Measurements from ENCODE around the gene PIGS. TPM values are rescaled to one million over a fixed set of nuclear protein-coding genes. Genes with fewer than 3 reads are reported as not detected.

The PIGS gene
- total RNA-seq, 1 experiment from 2014 or later, result 45.8 TPM

- Histone ChIP-seq H3K4me2 (ENCODE audit: low read length) (no peak overlapping the region), H3K27me3 (ENCODE audit: insufficient read depth, low read length) (no peaks in the 10 kb centered on the region), H3K27ac (ENCODE audit: low read depth, low read length) (no peak overlapping the region), H3K9me3 (ENCODE audit: control insufficient read depth in 1 of 2, insufficient read depth in 1 of 2, low read depth in 1 of 2, low read length in 2 of 2) (no peaks in the 10 kb centered on the region), H3K79me2 (ENCODE audit: insufficient read depth, low read length) (peaks cover 16% of the 10 kb centered on the region; the same call in 1 of the 2 replicates), H3K36me3 (ENCODE audit: control insufficient read depth in 1 of 2, insufficient read depth in 2 of 2, low read length in 2 of 2) (peaks cover 0 to 4% of the 10 kb centered on the region in 2 experiments; a peak in 2 of 4 replicates), H3K4me1 (ENCODE audit: control insufficient read depth in 1 of 2, insufficient read depth in 2 of 2, low read length in 2 of 2) (peaks cover 2 to 23% of the 10 kb centered on the region in 2 experiments; a peak in 3 of 4 replicates), H4K20me1 (ENCODE audit: insufficient read depth) (no peaks in the 10 kb centered on the region), H3K4me3 (replicated peaks in 1 of 2; ENCODE audit: low read depth in 1 of 2, low read length in 2 of 2) (no peak overlapping the region), H2AFZ (ENCODE audit: low read depth, low read length, poor library complexity, severe bottlenecking) (no peak overlapping the region), H3K9me2 (ENCODE audit: insufficient read depth) (no peaks in the 10 kb centered on the region), H3K9ac (ENCODE audit: low read length) (no peak overlapping the region)
- POLR2A ChIA-PET, result no interaction called here
- DNase-seq (ENCODE audit: low read depth, low spot score), result peak; percentile 68
- intact Hi-C loops (cut with micrococcal nuclease), result loop anchor here (2.0 kb wide), 1 partner anchor 53 kb away; no protein-coding TSS in a partner anchor
- RAD21 ChIA-PET (ENCODE audit: low non-redundant PET in 1 of 2, low total read pairs in 2 of 2, uncharacterized antibody in 2 of 2, unreplicated experiment in 2 of 2), result no interaction called here
- peak; percentile 83 for ATAC-seq
- CTCF ChIA-PET, result interaction anchor here (1.6 kb wide), 1 partner anchor 12 kb away, joined by 3 read pairs; no protein-coding TSS in a partner anchor
- TF ChIP-seq CBX3 (IDR thresholded peaks at IDR 0.05; ENCODE audit: low read depth) (no peak), MAX (IDR thresholded peaks at IDR 0.05) (no peak), EGR1 (IDR thresholded peaks at IDR 0.05; ENCODE audit: low read depth) (no peak), SRF (IDR thresholded peaks at IDR 0.05; ENCODE audit: low read depth) (no peak), SP1 (IDR thresholded peaks at IDR 0.05; ENCODE audit: low read depth) (no peak), POLR2AphosphoS5 (IDR thresholded peaks at IDR 0.05; ENCODE audit: low read depth, low read length) (no peak), POLR2A (IDR thresholded peaks at IDR 0.05; ENCODE audit: borderline replicate concordance, extremely low read depth, insufficient read depth, insufficient read length) (no peak), ZNF274 (IDR thresholded peaks at IDR 0.05; ENCODE audit: low read depth, low read length) (no peak), SIN3A (IDR thresholded peaks at IDR 0.05; ENCODE audit: low read depth) (no peak), REST (IDR thresholded peaks at IDR 0.05; ENCODE audit: low read depth) (no peak), EZH2 (IDR thresholded peaks at IDR 0.05) (no peak), TCF7L2 (IDR thresholded peaks at IDR 0.05; ENCODE audit: borderline replicate concordance, extremely low read depth, insufficient read depth, insufficient read length) (no peak), RAD21 (IDR thresholded peaks at IDR 0.05; ENCODE audit: low read depth) (peak; percentile 65), CTCF (IDR thresholded peaks at IDR 0.05 in 2 of 3, conservative IDR thresholded peaks at IDR 0.05 in 1 of 3; ENCODE audit: borderline replicate concordance in 1 of 3, insufficient read depth in 1 of 3, low read depth in 2 of 3, low read length in 2 of 3) (peak; percentile 97 to 99 (median 99)), ZFX (IDR thresholded peaks at IDR 0.05) (no peak)
- BruUV-seq (replicated peaks), result no TSS peak
Observed at GRCh38 chr17:28547623-28548416, 23.5 kb downstream of the PIGS start.
